ENCODE measurements around the gene P2RX7.
A peak's percentile ranks its signal among the peaks of the same experiment; 100 is the strongest.

Gene P2RX7

GRCh38 chr12:121132601-121133481, at the start of gene P2RX7:
Gene P2RX7 (plus strand): TSS chr12:121132876. CDS start chr12:121132971, 95 bp downstream.
- no peak for TF ChIP-seq FOXM1 (IDR thresholded peaks at IDR 0.05; ENCODE audit: borderline replicate concordance, low read depth)
- no peak for TF ChIP-seq EP300 (IDR thresholded peaks at IDR 0.05; ENCODE audit: borderline replicate concordance)
- no peak for TF ChIP-seq CEBPB (IDR thresholded peaks at IDR 0.05)
- TF ChIP-seq CREB1 (IDR thresholded peaks at IDR 0.05; ENCODE audit: low read depth) = no peak
- no peak for TF ChIP-seq REST (IDR thresholded peaks at IDR 0.05; ENCODE audit: low read depth)
- no peak for TF ChIP-seq ZBTB7A (IDR thresholded peaks at IDR 0.05; ENCODE audit: low read depth)
- peak; percentile 65 for TF ChIP-seq MAX (IDR thresholded peaks at IDR 0.05)
- TF ChIP-seq TCF12 (IDR thresholded peaks at IDR 0.05; ENCODE audit: low read depth) = no peak
- no peak; the same call in 1 of the 2 replicates for TF ChIP-seq USF1 (IDR thresholded peaks at IDR 0.05)
- peak; percentile 39; the same call in 1 of the 2 replicates for TF ChIP-seq TEAD4 (IDR thresholded peaks at IDR 0.05)
- no peak for TF ChIP-seq RAD21 (IDR thresholded peaks at IDR 0.05; ENCODE audit: low read depth)

GRCh38 chr12:121084229-121084628, 48.4 kb upstream of the P2RX7 start:
- TF ChIP-seq RAD21 (IDR thresholded peaks at IDR 0.05; ENCODE audit: low read depth) (no peak), YY1 (IDR thresholded peaks at IDR 0.05; ENCODE audit: low read depth) (no peak), TCF12 (IDR thresholded peaks at IDR 0.05; ENCODE audit: low read depth) (no peak)

- TF ChIP-seq EP300 (IDR thresholded peaks at IDR 0.05; ENCODE audit: borderline replicate concordance) (no peak), TAF1 (IDR thresholded peaks at IDR 0.05; ENCODE audit: low read depth) (no peak), RAD21 (IDR thresholded peaks at IDR 0.05; ENCODE audit: low read depth) (no peak), TCF12 (IDR thresholded peaks at IDR 0.05; ENCODE audit: low read depth) (no peak), MAX (IDR thresholded peaks at IDR 0.05) (no peak), FOXM1 (IDR thresholded peaks at IDR 0.05; ENCODE audit: borderline replicate concordance, low read depth) (no peak), TEAD4 (IDR thresholded peaks at IDR 0.05) (no peak), CREB1 (IDR thresholded peaks at IDR 0.05; ENCODE audit: low read depth) (no peak), EGR1 (IDR thresholded peaks at IDR 0.05) (no peak), REST (IDR thresholded peaks at IDR 0.05; ENCODE audit: low read depth) (no peak), ZBTB7A (IDR thresholded peaks at IDR 0.05; ENCODE audit: low read depth) (no peak), NFIC (IDR thresholded peaks at IDR 0.05) (no peak), YY1 (IDR thresholded peaks at IDR 0.05; ENCODE audit: low read depth) (no peak), USF1 (IDR thresholded peaks at IDR 0.05) (no peak), CEBPB (IDR thresholded peaks at IDR 0.05) (no peak)
Observed at GRCh38 chr12:121085069-121085468, 47.6 kb upstream of the P2RX7 start.

- no peak for TF ChIP-seq REST (IDR thresholded peaks at IDR 0.05; ENCODE audit: low read depth)
Observed at GRCh38 chr12:121085506-121086353, 46.9 kb upstream of the P2RX7 start.
